Measurements from ENCODE around the gene BAZ1A.

Gene BAZ1A

GRCh38 chr14:34780646-34781045 lies 94.5 kb downstream of the BAZ1A start:
- Histone ChIP-seq H3K36me3 (ENCODE audit: control insufficient read depth in 1 of 2, insufficient read depth in 2 of 2, low read depth in 1 of 2, low read length in 2 of 2) (peaks cover 10 to 61% of the 10 kb centered on the region in 2 experiments), H2BK5ac (ENCODE audit: low read depth, low read length, poor library complexity, severe bottlenecking) (no peak overlapping the region), H3K27ac (ENCODE audit: low read length, poor library complexity, severe bottlenecking) (no peak overlapping the region), H3K27me3 (ENCODE audit: control insufficient read depth in 1 of 2, insufficient read depth in 1 of 2, low read length in 2 of 2) (no peaks in the 10 kb centered on the region), H3K18ac (ENCODE audit: low read depth in 1 of 2, low read length in 2 of 2) (no peak overlapping the region), H3K9me3 (ENCODE audit: control insufficient read depth, low read length) (no peaks in the 10 kb centered on the region), H2AK5ac (ENCODE audit: low read length, severe bottlenecking) (no peak overlapping the region), H3K9ac (ENCODE audit: low read length) (peak overlapping the region; percentile 75), H4K8ac (ENCODE audit: low read length) (no peak overlapping the region), H3K4me2 (ENCODE audit: low read length, poor library complexity, severe bottlenecking) (no peak overlapping the region), H4K91ac (ENCODE audit: low read length) (no peak overlapping the region), H2BK15ac (ENCODE audit: low read depth, poor library complexity, severe bottlenecking) (no peak overlapping the region), H2BK12ac (ENCODE audit: low read length in 2 of 2) (no peak overlapping the region), H3K14ac (ENCODE audit: low read length in 2 of 2) (no peak overlapping the region), H3K4ac (ENCODE audit: low read depth in 1 of 2, low read length in 2 of 2) (no peak overlapping the region), H3K4me3 (ENCODE audit: insufficient read depth in 1 of 2, low read depth in 1 of 2, low read length in 2 of 2) (no peak overlapping the region), H3K4me1 (ENCODE audit: control insufficient read depth, insufficient read depth, low read depth, low read length) (no peaks in the 10 kb centered on the region), H3K23ac (ENCODE audit: low read length in 2 of 2) (no peak overlapping the region), H3K79me1 (replicated peaks; ENCODE audit: low read length, poor library complexity, severe bottlenecking) (peaks cover 3% of the 10 kb centered on the region), H2AFZ (ENCODE audit: low read depth, low read length) (no peak overlapping the region), H2BK120ac (ENCODE audit: low read depth, low read length) (no peak overlapping the region)
- peak; percentile 20 for DNase-seq

- no peak overlapping the region for H3K23ac ChIP-seq (ENCODE audit: low read length in 2 of 2)
- H3K18ac ChIP-seq (ENCODE audit: low read depth in 1 of 2, low read length in 2 of 2) = no peak overlapping the region
- DNase-seq = no peak
- no peak overlapping the region for H3K9ac ChIP-seq (ENCODE audit: low read length)
- no peak overlapping the region for H2AK5ac ChIP-seq (ENCODE audit: low read length, severe bottlenecking)
- no peak overlapping the region for H2BK5ac ChIP-seq (ENCODE audit: low read depth, low read length, poor library complexity, severe bottlenecking)
- no peak overlapping the region for H2AFZ ChIP-seq (ENCODE audit: low read depth, low read length)
- H2BK15ac ChIP-seq (ENCODE audit: low read depth, poor library complexity, severe bottlenecking) = no peak overlapping the region
- H3K36me3 ChIP-seq (ENCODE audit: control insufficient read depth in 1 of 2, insufficient read depth in 2 of 2, low read depth in 1 of 2, low read length in 2 of 2) = peaks cover 10 to 66% of the 10 kb centered on the region in 2 experiments
- H3K14ac ChIP-seq (ENCODE audit: low read length in 2 of 2) = no peak overlapping the region
- H3K4ac ChIP-seq (ENCODE audit: low read depth in 1 of 2, low read length in 2 of 2) = no peak overlapping the region
- H3K27ac ChIP-seq (ENCODE audit: low read length, poor library complexity, severe bottlenecking) = no peak overlapping the region
- no peak overlapping the region for H3K4me2 ChIP-seq (ENCODE audit: low read length, poor library complexity, severe bottlenecking)
- no peaks in the 10 kb centered on the region for H3K9me3 ChIP-seq (ENCODE audit: control insufficient read depth, low read length)
- no peaks in the 10 kb centered on the region for H3K27me3 ChIP-seq (ENCODE audit: control insufficient read depth in 1 of 2, insufficient read depth in 1 of 2, low read length in 2 of 2)
- peaks cover 5% of the 10 kb centered on the region for H3K79me1 ChIP-seq (replicated peaks; ENCODE audit: low read length, poor library complexity, severe bottlenecking)
- no peak overlapping the region for H4K8ac ChIP-seq (ENCODE audit: low read length)
- WGBS = 100% methylated on average over 3 of the region's 3 CpGs
- H4K91ac ChIP-seq (ENCODE audit: low read length) = no peak overlapping the region
- no peak overlapping the region for H2BK12ac ChIP-seq (ENCODE audit: low read length in 2 of 2)
- no peak overlapping the region for H3K4me3 ChIP-seq (ENCODE audit: insufficient read depth in 1 of 2, low read depth in 1 of 2, low read length in 2 of 2)
- no peak overlapping the region for H2BK120ac ChIP-seq (ENCODE audit: low read depth, low read length)
- H3K4me1 ChIP-seq (ENCODE audit: control insufficient read depth, insufficient read depth, low read depth, low read length) = no peaks in the 10 kb centered on the region
Measured at GRCh38 chr14:34778744-34779143, 96.4 kb downstream of the BAZ1A start.

GRCh38 chr14:34776611-34777010 lies 98.5 kb downstream of the BAZ1A start:
- Histone ChIP-seq H3K4me2 (ENCODE audit: low read length, poor library complexity, severe bottlenecking) (no peak overlapping the region), H2BK5ac (ENCODE audit: low read depth, low read length, poor library complexity, severe bottlenecking) (no peak overlapping the region), H2AFZ (ENCODE audit: low read depth, low read length) (no peak overlapping the region), H3K23ac (ENCODE audit: low read length in 2 of 2) (no peak overlapping the region), H2AK5ac (ENCODE audit: low read length, severe bottlenecking) (no peak overlapping the region), H3K27ac (ENCODE audit: low read length, poor library complexity, severe bottlenecking) (no peak overlapping the region), H3K4me1 (ENCODE audit: control insufficient read depth, insufficient read depth, low read depth, low read length) (no peaks in the 10 kb centered on the region), H3K4ac (ENCODE audit: low read depth in 1 of 2, low read length in 2 of 2) (no peak overlapping the region), H3K14ac (ENCODE audit: low read length in 2 of 2) (no peak overlapping the region), H3K79me1 (replicated peaks; ENCODE audit: low read length, poor library complexity, severe bottlenecking) (peaks cover 8% of the 10 kb centered on the region), H3K9ac (ENCODE audit: low read length) (no peak overlapping the region), H3K36me3 (ENCODE audit: control insufficient read depth in 1 of 2, insufficient read depth in 2 of 2, low read depth in 1 of 2, low read length in 2 of 2) (peaks cover 10 to 69% of the 10 kb centered on the region in 2 experiments), H2BK15ac (ENCODE audit: low read depth, poor library complexity, severe bottlenecking) (no peak overlapping the region), H2BK120ac (ENCODE audit: low read depth, low read length) (no peak overlapping the region), H4K91ac (ENCODE audit: low read length) (no peak overlapping the region), H3K9me3 (ENCODE audit: control insufficient read depth, low read length) (no peaks in the 10 kb centered on the region), H3K4me3 (ENCODE audit: insufficient read depth in 1 of 2, low read depth in 1 of 2, low read length in 2 of 2) (no peak overlapping the region), H3K27me3 (ENCODE audit: control insufficient read depth in 1 of 2, insufficient read depth in 1 of 2, low read length in 2 of 2) (no peaks in the 10 kb centered on the region), H3K18ac (ENCODE audit: low read depth in 1 of 2, low read length in 2 of 2) (no peak overlapping the region), H2BK12ac (ENCODE audit: low read length in 2 of 2) (no peak overlapping the region), H4K8ac (ENCODE audit: low read length) (no peak overlapping the region)
- WGBS = no CpG with 5 or more reads among the region's 1 CpG
- no peak for DNase-seq

- Histone ChIP-seq H3K4me3 (ENCODE audit: insufficient read depth in 1 of 2, low read depth in 1 of 2, low read length in 2 of 2) (no peak overlapping the region), H3K9me3 (ENCODE audit: control insufficient read depth, low read length) (no peaks in the 10 kb centered on the region), H3K79me1 (replicated peaks; ENCODE audit: low read length, poor library complexity, severe bottlenecking) (peaks cover 9% of the 10 kb centered on the region), H3K27me3 (ENCODE audit: control insufficient read depth in 1 of 2, insufficient read depth in 1 of 2, low read length in 2 of 2) (no peaks in the 10 kb centered on the region), H3K4me1 (ENCODE audit: control insufficient read depth, insufficient read depth, low read depth, low read length) (no peaks in the 10 kb centered on the region), H3K27ac (ENCODE audit: low read length, poor library complexity, severe bottlenecking) (no peak overlapping the region), H2BK120ac (ENCODE audit: low read depth, low read length) (no peak overlapping the region), H2BK12ac (ENCODE audit: low read length in 2 of 2) (no peak overlapping the region), H3K9ac (ENCODE audit: low read length) (no peak overlapping the region), H4K91ac (ENCODE audit: low read length) (no peak overlapping the region), H2AK5ac (ENCODE audit: low read length, severe bottlenecking) (no peak overlapping the region), H3K23ac (ENCODE audit: low read length in 2 of 2) (no peak overlapping the region), H2AFZ (ENCODE audit: low read depth, low read length) (no peak overlapping the region), H2BK5ac (ENCODE audit: low read depth, low read length, poor library complexity, severe bottlenecking) (no peak overlapping the region), H4K8ac (ENCODE audit: low read length) (no peak overlapping the region), H2BK15ac (ENCODE audit: low read depth, poor library complexity, severe bottlenecking) (no peak overlapping the region), H3K4ac (ENCODE audit: low read depth in 1 of 2, low read length in 2 of 2) (no peak overlapping the region), H3K18ac (ENCODE audit: low read depth in 1 of 2, low read length in 2 of 2) (no peak overlapping the region), H3K36me3 (ENCODE audit: control insufficient read depth in 1 of 2, insufficient read depth in 2 of 2, low read depth in 1 of 2, low read length in 2 of 2) (peaks cover 10 to 76% of the 10 kb centered on the region in 2 experiments), H3K4me2 (ENCODE audit: low read length, poor library complexity, severe bottlenecking) (no peak overlapping the region), H3K14ac (ENCODE audit: low read length in 2 of 2) (no peak overlapping the region)
- WGBS = 100% methylated on average over 4 of the region's 4 CpGs
- no peak for DNase-seq
Measured at GRCh38 chr14:34775922-34776321, 99.2 kb downstream of the BAZ1A start.
